ENCODE results near the gene THAP7.

DNA sequence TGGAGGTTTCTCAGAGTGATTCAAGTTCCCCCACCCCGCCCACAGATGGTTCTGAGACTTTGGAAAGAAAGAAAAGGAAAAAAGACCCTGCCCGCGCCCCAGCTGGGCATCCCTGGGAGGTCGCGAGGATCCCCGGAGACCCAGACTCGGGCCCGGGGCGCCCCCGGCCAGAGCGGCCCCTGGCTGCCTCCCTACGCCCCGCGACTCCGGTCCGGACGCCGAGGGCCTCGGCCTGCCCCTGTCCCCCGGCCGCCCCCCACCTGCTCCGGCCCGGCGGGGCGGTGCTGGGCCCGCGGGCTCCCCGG is 37.2 kb downstream of the THAP7 start:
- no peak for TF ChIP-seq EZH2 (IDR thresholded peaks at IDR 0.05)
- no peak for TF ChIP-seq CTCF (IDR thresholded peaks at IDR 0.05)

Data from neural progenitor cell (in vitro differentiated cells).